GM12892 (cell line): ENCODE data around the gene FBXO44.

Source experiments
- POLR2A ChIP-seq: IDR thresholded peaks from 2 replicates; pipeline ENCODE4 v1.6.1; 2011; ENCODE audit warnings: low read depth, low read length, control low read depth
- POLR2AphosphoS5 ChIP-seq: IDR thresholded peaks from 2 replicates; pipeline ENCODE4 v1.6.1; 2011; ENCODE audit warnings: low read depth, low read length, control low read depth
- TAF1 ChIP-seq: IDR thresholded peaks from 2 replicates; pipeline ENCODE4 v1.6.1; 2011; ENCODE audit warnings: low read depth, mild to moderate bottlenecking, control low read depth, low read length, borderline replicate concordance

- TF ChIP-seq POLR2AphosphoS5, result no peak
- no peak for TF ChIP-seq POLR2A
- TF ChIP-seq TAF1, result no peak
Measured at GRCh38 chr1:11622398-11622797, 32.3 kb upstream of the FBXO44 start.
